HG03439 (cell line): Measurements from ENCODE around the gene SLC12A6.

Experiments used
- ATAC-seq: cut with Tn5 transposase; IDR thresholded peaks from one replicate; pipeline ENCODE4 v1.9.1; 2021; ENCODE audit warnings: mild to moderate bottlenecking, moderate library complexity; ENCODE audit not compliant: unreplicated experiment

The SLC12A6 gene

GRCh38 chr15:34332553-34333120 lies 4.9 kb downstream of the SLC12A6 start:
- ATAC-seq: no peak

- no peak for ATAC-seq
Measured at GRCh38 chr15:34331809-34332208, 5.8 kb downstream of the SLC12A6 start.

GRCh38 chr15:34330279-34330678 lies 7.3 kb downstream of the SLC12A6 start:
- no peak for ATAC-seq

- ATAC-seq: no peak
Measured at GRCh38 chr15:34329006-34329405, 8.6 kb downstream of the SLC12A6 start.

- ATAC-seq: peak; percentile 34
Measured at GRCh38 chr15:34327906-34328305, 9.7 kb downstream of the SLC12A6 start.

GRCh38 chr15:34325368-34325767 lies 12.2 kb downstream of the SLC12A6 start:
- no peak for ATAC-seq

- no peak for ATAC-seq
Measured at GRCh38 chr15:34324933-34325332, 12.6 kb downstream of the SLC12A6 start.

- no peak for ATAC-seq
Measured at GRCh38 chr15:34323217-34323616, 14.4 kb downstream of the SLC12A6 start.

- peak; percentile 68 for ATAC-seq
Measured at GRCh38 chr15:34318277-34319079, 19.1 kb downstream of the SLC12A6 start.

- no peak for ATAC-seq
Measured at GRCh38 chr15:34314491-34315490, 22.8 kb downstream of the SLC12A6 start.

- no peak for ATAC-seq
Measured at GRCh38 chr15:34311563-34311962, 26.0 kb downstream of the SLC12A6 start.

- no peak for ATAC-seq
Measured at GRCh38 chr15:34304613-34305012, 33.0 kb downstream of the SLC12A6 start.

- no peak for ATAC-seq
Measured at GRCh38 chr15:34301058-34301457, 36.5 kb downstream of the SLC12A6 start.

GRCh38 chr15:34297059-34297458 lies 40.5 kb downstream of the SLC12A6 start:
- ATAC-seq: no peak

- no peak for ATAC-seq
Measured at GRCh38 chr15:34292621-34293020, 45.0 kb downstream of the SLC12A6 start.

GRCh38 chr15:34284937-34285336 lies 52.6 kb downstream of the SLC12A6 start:
- ATAC-seq: no peak

GRCh38 chr15:34282384-34282783 lies 55.2 kb downstream of the SLC12A6 start:
- ATAC-seq: no peak

- ATAC-seq: no peak
Measured at GRCh38 chr15:34280193-34280592, 57.4 kb downstream of the SLC12A6 start.

- no peak for ATAC-seq
Measured at GRCh38 chr15:34279368-34279767, 58.2 kb downstream of the SLC12A6 start.

- no peak for ATAC-seq
Measured at GRCh38 chr15:34275721-34276120, 61.9 kb downstream of the SLC12A6 start.

GRCh38 chr15:34275154-34275553 lies 62.4 kb downstream of the SLC12A6 start:
- no peak for ATAC-seq
